Body of pancreas (tissue), 4 donors: ENCODE results near the gene PDHX. TPM values are rescaled to one million over a fixed set of nuclear protein-coding genes. Genes with fewer than 3 reads are reported as not detected.

Experiments used
- ATAC-seq: fragments of 150-250 bp; one replicate; pipeline ENCODE4 v1.9.1; 2016
- DNase-seq, 4 donors: peaks; one replicate each; pipeline ENCODE4 v3.0.0-alpha.2; 2019
- H3K27ac ChIP-seq, 4 donors: fragments of 200-600 bp; sonication (generic); 1 replicate in 3 of 4; 2 replicates in 1 of 4; pipeline versions ENCODE4 v1.5.1 to v1.6.1; 2016 to 2019; ENCODE audit warnings: mild to moderate bottlenecking in 1 of 4, mixed read lengths in 1 of 4, moderate library complexity in 1 of 4
- H3K27me3 ChIP-seq, 2 donors: fragments of 200-600 bp; sonication (generic); one replicate each; pipeline ENCODE4 v1.6.0; 2016; ENCODE audit warnings: mild to moderate bottlenecking in 1 of 2
- H3K36me3 ChIP-seq, 2 donors: fragments of 200-600 bp; sonication (generic); replicated peaks in 1 of 2; 2 replicates each; pipeline ENCODE4 v1.5.1; 2016; ENCODE audit warnings: low read depth in 2 of 2; ENCODE audit not compliant: insufficient read depth in 1 of 2
- H3K4me1 ChIP-seq: fragments of 200-600 bp; sonication (generic); one replicate; pipeline ENCODE4 v1.6.0; 2016
- H3K4me3 ChIP-seq, 2 donors: fragments of 200-600 bp; sonication (generic); 1 replicate in 1 of 2; 2 replicates in 1 of 2; pipeline ENCODE4 v1.5.1; 2016 to 2019
- H3K9me3 ChIP-seq, 3 donors: fragments of 200-600 bp; sonication (generic); 1 replicate in 2 of 3; 2 replicates in 1 of 3; pipeline ENCODE4 v1.5.1; 2016
- POLR2A ChIP-seq, 3 donors: fragments of 450-650 bp; IDR thresholded peaks; one replicate each; pipeline ENCODE4 v1.6.1; 2016; ENCODE audit warnings: antibody characterized with exemption in 3 of 3, mild to moderate bottlenecking in 2 of 3
- WGBS, 2 donors: methylation state at CpG; one replicate each; pipeline ENCODE4 v1.1.5; 2017; 5-methylcytosine and 5-hydroxymethylcytosine counted together
- intact Hi-C: fragments of 100-400 bp; cut with DNase I; formaldehyde crosslinking; loops from one replicate; pipeline ENCODE4 v1.15.1; 2023
- microRNA-seq, 2 donors: library from miRNA; unstranded; fragments of <30 nt; microRNA quantifications; one replicate each; pipeline ENCODE4, GENCODE V29; 2016; ENCODE audit warnings: borderline number of aligned reads in 2 of 2, borderline replicate concordance in 2 of 2
- small RNA-seq: library from RNA; depleted of rRNA; stranded (forward); fragments of <200 nt; gene quantifications from one replicate; pipeline ENCODE3, GENCODE V24; 2016
- total RNA-seq, 2 donors: library from RNA; depleted of rRNA; stranded (reverse); fragments of >200 nt; gene quantifications; one replicate each; pipeline ENCODE4 v1.1.0, GENCODE V29; 2016
- TF ChIP-seq, protein P1 (sequence below), 7 experiments: fragments of 450-650 bp in 4 of 7; fragments of 200-600 bp in 3 of 7; sonication (generic) in 3 of 7; IDR thresholded peaks; one replicate each; pipeline ENCODE4 v1.5.1; 2016 to 2019; ENCODE audit warnings: antibody characterized with exemption in 7 of 7

The PDHX gene
- total RNA-seq, 2 donors from 2014 or later = 10.4 to 51.4 TPM

DNA sequence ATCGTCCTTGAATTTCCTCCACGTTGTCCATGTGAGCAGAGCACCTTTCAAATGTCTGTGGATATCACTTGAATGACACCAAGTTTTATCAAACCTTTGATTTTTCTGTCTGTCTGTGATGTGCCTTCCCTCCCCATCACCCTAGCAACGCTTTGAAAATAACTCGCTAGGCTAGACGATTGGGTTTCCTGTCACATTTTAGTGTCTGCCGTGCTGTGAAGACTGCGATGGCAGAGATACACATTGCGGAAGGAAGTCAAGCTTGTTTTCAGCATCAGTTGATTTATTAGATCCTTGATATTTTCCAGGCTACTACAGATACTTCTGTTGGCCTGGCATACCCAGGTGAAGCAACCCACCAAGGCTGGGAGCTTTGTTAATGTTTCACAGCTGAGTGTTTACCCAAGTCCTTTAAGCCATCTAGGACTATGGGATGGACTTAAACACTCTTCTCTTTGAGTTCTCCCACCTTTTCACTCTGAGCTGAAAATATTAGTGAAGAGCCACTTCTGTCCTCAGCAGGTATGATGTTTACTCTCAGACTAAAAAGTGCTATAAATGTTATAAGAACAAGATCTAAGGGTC, 128.9 kb downstream of the PDHX start:
- ATAC-seq = peak; percentile 50
- no peak overlapping the region for H3K4me3 ChIP-seq
- TF ChIP-seq POLR2A (IDR thresholded peaks at IDR 0.05) = no peak
- TF ChIP-seq, protein P1, sequence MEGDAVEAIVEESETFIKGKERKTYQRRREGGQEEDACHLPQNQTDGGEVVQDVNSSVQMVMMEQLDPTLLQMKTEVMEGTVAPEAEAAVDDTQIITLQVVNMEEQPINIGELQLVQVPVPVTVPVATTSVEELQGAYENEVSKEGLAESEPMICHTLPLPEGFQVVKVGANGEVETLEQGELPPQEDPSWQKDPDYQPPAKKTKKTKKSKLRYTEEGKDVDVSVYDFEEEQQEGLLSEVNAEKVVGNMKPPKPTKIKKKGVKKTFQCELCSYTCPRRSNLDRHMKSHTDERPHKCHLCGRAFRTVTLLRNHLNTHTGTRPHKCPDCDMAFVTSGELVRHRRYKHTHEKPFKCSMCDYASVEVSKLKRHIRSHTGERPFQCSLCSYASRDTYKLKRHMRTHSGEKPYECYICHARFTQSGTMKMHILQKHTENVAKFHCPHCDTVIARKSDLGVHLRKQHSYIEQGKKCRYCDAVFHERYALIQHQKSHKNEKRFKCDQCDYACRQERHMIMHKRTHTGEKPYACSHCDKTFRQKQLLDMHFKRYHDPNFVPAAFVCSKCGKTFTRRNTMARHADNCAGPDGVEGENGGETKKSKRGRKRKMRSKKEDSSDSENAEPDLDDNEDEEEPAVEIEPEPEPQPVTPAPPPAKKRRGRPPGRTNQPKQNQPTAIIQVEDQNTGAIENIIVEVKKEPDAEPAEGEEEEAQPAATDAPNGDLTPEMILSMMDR (IDR thresholded peaks at IDR 0.05) = no peak
- DNase-seq = peak in 3 of 4 donors; percentile 43 to 49 (median 44)
- H3K9me3 ChIP-seq = no peaks in the 10 kb centered on the region
- H3K36me3 ChIP-seq = no peaks in the 10 kb centered on the region
- intact Hi-C loops = no loop called here
- whole genome bisulfite sequencing, 2 donors = 44 to 48% methylated on average over 8 of the region's 8 CpGs
- peaks cover 20% of the 10 kb centered on the region for H3K4me1 ChIP-seq
- H3K27me3 ChIP-seq = no peaks in the 10 kb centered on the region
- H3K27ac ChIP-seq = peak overlapping the region in 1 of 4 donors; percentile 17

Small RNAs within 50 kb of the gene (microRNA-seq; reads per million reads assigned to microRNA genes)
- gene MIR1343 = 0 to 2.8 reads per million in 2 donors

Small RNAs within 50 kb of the gene (small RNA-seq; reads per million reads assigned to genes)
- gene MIR1343 = not detected

Other genes starting within 250 kb of the PDHX start
- 10 to 100 TPM in 1 of 2 donors, 1 to 10 TPM in 1; 8.9 to 36.8 TPM for gene APIP, start 239 bp upstream of the PDHX start, total RNA-seq
- gene CD44, start 222.6 kb downstream of the PDHX start, total RNA-seq = 100 to 1,000 TPM; 266 to 433 TPM